ENCODE data around the gene MEGF6. TPM values are rescaled to one million over a fixed set of nuclear protein-coding genes. Genes with fewer than 3 reads are reported as not detected.

Gene MEGF6
- polyA plus RNA-seq, 2 donors, result 11.8 to 23.7 TPM

DNA sequence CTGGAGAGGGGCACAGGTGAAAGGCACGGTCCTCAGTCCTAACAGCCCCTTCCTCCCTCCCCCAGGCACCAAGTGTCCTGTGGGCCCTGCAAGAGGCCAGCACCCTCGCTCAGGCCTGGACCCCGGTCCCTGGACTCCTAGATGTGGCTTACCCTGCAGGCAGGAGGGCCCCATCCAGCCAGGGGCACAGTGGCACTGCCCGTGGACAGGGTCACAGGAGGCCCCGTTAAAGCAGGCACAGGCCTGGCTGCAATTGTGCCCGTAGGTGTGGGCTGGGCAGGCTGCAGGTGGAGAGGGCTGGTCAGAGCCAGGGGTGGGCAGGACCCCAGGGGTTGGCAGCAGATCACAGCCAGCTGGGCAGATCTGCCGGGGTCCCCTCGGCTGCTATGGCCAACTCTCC, 112.3 kb downstream of the MEGF6 start:
- Histone ChIP-seq H3K27ac (ENCODE audit: low read depth in 2 of 2, low read length in 1 of 2) (no peak overlapping the region), H3K36me3 (ENCODE audit: control insufficient read depth in 2 of 2, insufficient read depth in 2 of 2, low read length in 1 of 2) (peaks cover 0 to 9% of the 10 kb centered on the region in 2 donors)
- WGBS, 2 donors, result 66 to 78% methylated on average over 8 of the region's 8 CpGs

GRCh38 chr1:3498246-3498930, 112.9 kb downstream of the MEGF6 start:
- Histone ChIP-seq H3K4me1 (ENCODE audit: control insufficient read depth in 2 of 2, insufficient read depth in 2 of 2, low read length in 1 of 2) (peaks cover 0 to 12% of the 10 kb centered on the region in 2 donors), H3K9me3 (ENCODE audit: control insufficient read depth in 2 of 2, insufficient read depth in 1 of 2, low read depth in 1 of 2, low read length in 1 of 2) (no peaks in the 10 kb centered on the region), H3K27me3 (ENCODE audit: control insufficient read depth in 1 of 2, insufficient read depth in 2 of 2, low read length in 2 of 2) (no peaks in the 10 kb centered on the region), H3K4me3 (ENCODE audit: low read depth in 1 of 2, low read length in 2 of 2) (no peak overlapping the region), H3K27ac (ENCODE audit: low read depth in 2 of 2, low read length in 1 of 2) (no peak overlapping the region), H3K36me3 (ENCODE audit: control insufficient read depth in 2 of 2, insufficient read depth in 2 of 2, low read length in 1 of 2) (peaks cover 0 to 9% of the 10 kb centered on the region in 2 donors)
- 85 to 86% methylated on average over 26 of the region's 26 CpGs for WGBS, 2 donors

More for the DNA sequence above, 112.3 kb downstream of the MEGF6 start:
- Histone ChIP-seq H3K4me3 (ENCODE audit: low read depth in 1 of 2, low read length in 2 of 2) (no peak overlapping the region), H3K4me1 (ENCODE audit: control insufficient read depth in 2 of 2, insufficient read depth in 2 of 2, low read length in 1 of 2) (peaks cover 0 to 16% of the 10 kb centered on the region in 2 donors), H3K27me3 (ENCODE audit: control insufficient read depth in 1 of 2, insufficient read depth in 2 of 2, low read length in 2 of 2) (no peaks in the 10 kb centered on the region), H3K9me3 (ENCODE audit: control insufficient read depth in 2 of 2, insufficient read depth in 1 of 2, low read depth in 1 of 2, low read length in 1 of 2) (no peaks in the 10 kb centered on the region)

DNA sequence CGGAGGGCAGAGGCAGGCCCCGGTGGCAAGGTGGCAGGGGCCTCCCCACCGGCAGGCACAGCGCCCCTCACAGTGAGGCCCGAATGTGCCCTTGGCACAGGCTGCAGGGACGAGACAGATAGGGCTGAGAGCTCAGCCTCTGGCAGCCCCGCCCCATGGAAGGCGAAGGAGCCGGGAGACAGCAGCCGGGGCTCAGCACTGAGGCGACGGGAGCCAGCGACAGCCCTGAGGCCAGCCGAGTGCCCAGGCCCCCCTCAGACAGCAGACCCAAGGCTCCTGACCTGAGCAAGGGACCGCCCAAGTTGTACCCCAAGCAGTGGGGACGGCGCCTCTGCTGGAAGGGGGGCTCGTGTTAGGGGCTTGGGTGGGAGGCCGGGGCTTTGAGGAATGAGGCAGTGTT, 113.8 kb downstream of the MEGF6 start:
- Histone ChIP-seq H3K36me3 (ENCODE audit: control insufficient read depth in 2 of 2, insufficient read depth in 2 of 2, low read length in 1 of 2) (peaks cover 0 to 9% of the 10 kb centered on the region in 2 donors), H3K4me3 (ENCODE audit: low read depth in 1 of 2, low read length in 2 of 2) (no peak overlapping the region), H3K4me1 (ENCODE audit: control insufficient read depth in 2 of 2, insufficient read depth in 2 of 2, low read length in 1 of 2) (peaks cover 0 to 5% of the 10 kb centered on the region in 2 donors), H3K27me3 (ENCODE audit: control insufficient read depth in 1 of 2, insufficient read depth in 2 of 2, low read length in 2 of 2) (no peaks in the 10 kb centered on the region), H3K27ac (ENCODE audit: low read depth in 2 of 2, low read length in 1 of 2) (no peak overlapping the region), H3K9me3 (ENCODE audit: control insufficient read depth in 2 of 2, insufficient read depth in 1 of 2, low read depth in 1 of 2, low read length in 1 of 2) (no peaks in the 10 kb centered on the region)
- WGBS, 2 donors, result 79 to 82% methylated on average over 18 to 19 of the region's 19 CpGs

- H3K4me3 ChIP-seq (ENCODE audit: low read depth in 1 of 2, low read length in 2 of 2), result no peak overlapping the region
- peaks cover 0 to 3% of the 10 kb centered on the region in 2 donors for H3K9me3 ChIP-seq (ENCODE audit: control insufficient read depth in 2 of 2, insufficient read depth in 1 of 2, low read depth in 1 of 2, low read length in 1 of 2)
- WGBS, 2 donors, result 92% methylated on average over 20 of the region's 20 CpGs
- peaks cover 0 to 11% of the 10 kb centered on the region in 2 donors for H3K4me1 ChIP-seq (ENCODE audit: control insufficient read depth in 2 of 2, insufficient read depth in 2 of 2, low read length in 1 of 2)
- H3K27ac ChIP-seq (ENCODE audit: low read depth in 2 of 2, low read length in 1 of 2), result no peak overlapping the region
- no peaks in the 10 kb centered on the region for H3K27me3 ChIP-seq (ENCODE audit: control insufficient read depth in 1 of 2, insufficient read depth in 2 of 2, low read length in 2 of 2)
- peaks cover 0 to 10% of the 10 kb centered on the region in 2 donors for H3K36me3 ChIP-seq (ENCODE audit: control insufficient read depth in 2 of 2, insufficient read depth in 2 of 2, low read length in 1 of 2)
Measured at GRCh38 chr1:3496916-3497315, 114.4 kb downstream of the MEGF6 start.

GRCh38 chr1:3495776-3496745, 115.2 kb downstream of the MEGF6 start:
- Histone ChIP-seq H3K4me3 (ENCODE audit: low read depth in 1 of 2, low read length in 2 of 2) (no peak overlapping the region), H3K27ac (ENCODE audit: low read depth in 2 of 2, low read length in 1 of 2) (no peak overlapping the region), H3K9me3 (ENCODE audit: control insufficient read depth in 2 of 2, insufficient read depth in 1 of 2, low read depth in 1 of 2, low read length in 1 of 2) (peaks cover 0 to 3% of the 10 kb centered on the region in 2 donors), H3K27me3 (ENCODE audit: control insufficient read depth in 1 of 2, insufficient read depth in 2 of 2, low read length in 2 of 2) (no peaks in the 10 kb centered on the region), H3K4me1 (ENCODE audit: control insufficient read depth in 2 of 2, insufficient read depth in 2 of 2, low read length in 1 of 2) (peaks cover 0 to 14% of the 10 kb centered on the region in 2 donors), H3K36me3 (ENCODE audit: control insufficient read depth in 2 of 2, insufficient read depth in 2 of 2, low read length in 1 of 2) (peaks cover 0 to 12% of the 10 kb centered on the region in 2 donors)
- 76 to 79% methylated on average over 36 of the region's 36 CpGs for WGBS, 2 donors

DNA sequence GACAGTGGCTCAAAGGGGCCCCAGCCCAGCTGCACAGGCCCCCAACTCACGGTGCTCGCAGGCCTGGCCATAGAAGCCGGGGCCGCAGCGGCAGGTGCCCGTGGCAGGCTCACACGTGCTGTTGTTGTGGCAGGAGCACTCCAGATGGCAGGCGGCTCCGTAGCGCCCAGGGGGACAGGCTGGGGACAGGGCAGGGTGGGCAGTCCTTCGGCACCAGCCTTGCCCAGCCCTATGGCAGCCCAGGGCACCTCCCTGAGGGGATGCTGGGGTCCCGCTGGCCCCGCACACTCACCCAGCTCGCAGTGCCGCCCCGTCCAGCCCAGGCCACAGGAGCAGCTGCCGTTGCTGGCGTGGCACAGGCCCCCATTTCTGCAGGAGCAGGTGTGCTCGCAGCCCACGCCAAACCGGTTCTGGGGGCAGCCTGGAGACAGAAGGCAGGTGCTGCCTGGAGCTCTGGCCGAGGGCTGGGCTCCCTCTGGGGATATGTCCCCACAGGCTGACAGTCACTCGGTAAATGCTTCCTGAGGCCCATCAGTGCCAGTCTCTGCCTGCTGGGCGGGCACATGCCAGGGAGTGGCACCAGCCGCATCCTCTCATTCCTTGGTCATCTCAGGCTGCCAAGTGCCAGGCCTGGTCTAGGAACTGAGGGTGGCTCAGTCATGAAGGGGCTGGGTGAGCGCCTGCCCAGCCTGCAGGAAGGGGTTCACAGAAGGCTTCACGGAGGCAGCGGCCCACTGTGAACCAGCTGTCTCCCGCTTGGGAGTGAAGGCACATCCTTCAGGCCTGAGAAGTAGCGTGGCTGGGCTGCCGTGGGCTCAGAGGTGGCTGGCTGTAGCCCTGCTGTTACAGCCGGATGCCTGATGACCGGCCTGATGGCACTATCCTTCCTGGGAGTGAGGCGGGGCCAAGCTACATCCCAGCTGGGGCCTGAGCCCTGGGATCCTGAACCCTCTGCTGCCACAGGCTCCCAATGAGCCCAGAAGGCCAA, 116.7 kb downstream of the MEGF6 start:
- no peak overlapping the region for H3K27ac ChIP-seq (ENCODE audit: low read depth in 2 of 2, low read length in 1 of 2)
- peaks cover 0 to 14% of the 10 kb centered on the region in 2 donors for H3K4me1 ChIP-seq (ENCODE audit: control insufficient read depth in 2 of 2, insufficient read depth in 2 of 2, low read length in 1 of 2)
- WGBS, 2 donors, result 76 to 79% methylated on average over 34 of the region's 34 CpGs
- peaks cover 0 to 12% of the 10 kb centered on the region in 2 donors for H3K36me3 ChIP-seq (ENCODE audit: control insufficient read depth in 2 of 2, insufficient read depth in 2 of 2, low read length in 1 of 2)
- no peaks in the 10 kb centered on the region for H3K27me3 ChIP-seq (ENCODE audit: control insufficient read depth in 1 of 2, insufficient read depth in 2 of 2, low read length in 2 of 2)
- no peak overlapping the region for H3K4me3 ChIP-seq (ENCODE audit: low read depth in 1 of 2, low read length in 2 of 2)
- H3K9me3 ChIP-seq (ENCODE audit: control insufficient read depth in 2 of 2, insufficient read depth in 1 of 2, low read depth in 1 of 2, low read length in 1 of 2), result peaks cover 0 to 3% of the 10 kb centered on the region in 2 donors

DNA sequence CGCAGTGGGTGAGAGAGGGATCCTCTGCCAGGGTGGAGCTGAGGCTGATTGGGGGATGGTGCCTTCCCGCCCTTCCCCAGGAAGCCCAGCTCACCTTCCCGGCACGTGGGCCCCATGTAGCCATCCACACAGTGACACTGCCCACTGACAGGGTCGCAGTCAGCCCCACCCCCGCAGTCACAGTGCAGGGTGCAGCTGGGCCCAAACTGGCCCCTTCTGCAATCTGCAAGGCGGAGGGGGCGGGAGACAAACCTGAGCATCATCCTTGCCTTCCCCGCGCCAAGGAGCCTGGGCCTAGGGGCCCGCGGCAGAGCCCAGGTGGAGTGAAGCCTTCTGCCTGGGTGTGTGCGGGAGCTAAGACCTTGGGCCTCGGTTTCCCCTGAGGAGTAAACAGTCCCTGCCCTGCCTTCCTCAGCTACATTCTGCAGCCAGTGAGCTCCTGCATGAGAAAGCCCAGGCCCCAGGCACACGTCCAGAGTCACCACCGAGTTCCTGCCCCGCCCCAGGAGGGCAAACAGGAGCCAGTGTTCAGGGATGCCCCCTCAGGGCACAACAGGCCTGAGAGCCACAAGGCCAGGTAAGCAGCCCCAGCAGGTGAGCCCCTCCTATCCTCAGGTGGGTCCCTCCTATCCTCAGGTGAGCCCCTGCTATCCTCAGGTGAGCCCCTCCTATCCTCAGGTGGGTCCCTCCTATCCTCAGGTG, 118.6 kb downstream of the MEGF6 start:
- Histone ChIP-seq H3K27ac (ENCODE audit: low read depth in 2 of 2, low read length in 1 of 2) (no peak overlapping the region), H3K27me3 (ENCODE audit: control insufficient read depth in 1 of 2, insufficient read depth in 2 of 2, low read length in 2 of 2) (no peaks in the 10 kb centered on the region), H3K9me3 (ENCODE audit: control insufficient read depth in 2 of 2, insufficient read depth in 1 of 2, low read depth in 1 of 2, low read length in 1 of 2) (peaks cover 0 to 5% of the 10 kb centered on the region in 2 donors), H3K4me1 (ENCODE audit: control insufficient read depth in 2 of 2, insufficient read depth in 2 of 2, low read length in 1 of 2) (peaks cover 0 to 14% of the 10 kb centered on the region in 2 donors), H3K4me3 (ENCODE audit: low read depth in 1 of 2, low read length in 2 of 2) (no peak overlapping the region), H3K36me3 (ENCODE audit: control insufficient read depth in 2 of 2, insufficient read depth in 2 of 2, low read length in 1 of 2) (peaks cover 0 to 9% of the 10 kb centered on the region in 2 donors)
- WGBS, 2 donors, result 78 to 85% methylated on average over 17 of the region's 17 CpGs

- WGBS, 2 donors, result 25 to 28% methylated on average over 41 of the region's 41 CpGs
- H3K27me3 ChIP-seq (ENCODE audit: control insufficient read depth in 1 of 2, insufficient read depth in 2 of 2, low read length in 2 of 2), result no peaks in the 10 kb centered on the region
- peaks cover 0 to 14% of the 10 kb centered on the region in 2 donors for H3K4me1 ChIP-seq (ENCODE audit: control insufficient read depth in 2 of 2, insufficient read depth in 2 of 2, low read length in 1 of 2)
- H3K9me3 ChIP-seq (ENCODE audit: control insufficient read depth in 2 of 2, insufficient read depth in 1 of 2, low read depth in 1 of 2, low read length in 1 of 2), result peaks cover 0 to 5% of the 10 kb centered on the region in 2 donors
- no peak overlapping the region for H3K4me3 ChIP-seq (ENCODE audit: low read depth in 1 of 2, low read length in 2 of 2)
- H3K36me3 ChIP-seq (ENCODE audit: control insufficient read depth in 2 of 2, insufficient read depth in 2 of 2, low read length in 1 of 2), result peaks cover 0 to 8% of the 10 kb centered on the region in 2 donors
- no peak overlapping the region for H3K27ac ChIP-seq (ENCODE audit: low read depth in 2 of 2, low read length in 1 of 2)
Measured at GRCh38 chr1:3491291-3492246, 119.7 kb downstream of the MEGF6 start.

Measured in esophagus (tissue), 2 donors.